Spinal cord (tissue), 10 donors: ENCODE results near the gene CREB3L1. TPM values are rescaled to one million over a fixed set of nuclear protein-coding genes. Genes with fewer than 3 reads are reported as not detected.
A peak's percentile ranks its signal among the peaks of the same experiment; 100 is the strongest.

ENCODE experiments used
- DNase-seq, 6 donors: peaks; one replicate each; pipeline versions ENCODE4 v3.0.0 to v3.0.0-alpha.2; 2013 to 2015; ENCODE audit warnings: low spot score in 6 of 6, low read depth in 4 of 6
- H3K27ac ChIP-seq: one replicate; pipeline ENCODE4 v1.5.1; 2013; ENCODE audit warnings: low read depth, low read length, control low read depth
- H3K27me3 ChIP-seq: one replicate; pipeline ENCODE4 v1.6.1; 2013; ENCODE audit warnings: low read length; ENCODE audit not compliant: control insufficient read depth, insufficient read depth
- H3K36me3 ChIP-seq: one replicate; pipeline ENCODE4 v1.6.1; 2013; ENCODE audit warnings: low read length; ENCODE audit not compliant: control insufficient read depth, insufficient read depth
- H3K4me1 ChIP-seq: one replicate; pipeline ENCODE4 v1.6.1; 2013; ENCODE audit warnings: low read length; ENCODE audit not compliant: control insufficient read depth, insufficient read depth
- H3K4me3 ChIP-seq: one replicate; pipeline ENCODE4 v1.5.1; 2013; ENCODE audit warnings: low read depth, low read length, control low read depth
- H3K9me3 ChIP-seq: one replicate; pipeline ENCODE4 v1.6.1; 2013; ENCODE audit warnings: low read length; ENCODE audit not compliant: control insufficient read depth, insufficient read depth
- WGBS: methylation state at CpG from one replicate; pipeline ENCODE4 v1.1.5; 2013; ENCODE audit warnings: missing lambda C conversion rate; ENCODE audit not compliant: insufficient coverage; 5-methylcytosine and 5-hydroxymethylcytosine counted together
- polyA plus RNA-seq, 2 donors: library from polyadenylated mRNA; unstranded; fragments of 120-200 nt; gene quantifications; one replicate each; pipeline ENCODE4 v1.2.1, GENCODE V29; 2013; ENCODE audit not compliant: insufficient read length in 2 of 2
- total RNA-seq, 2 donors: library from RNA; depleted of rRNA in 1 of 2; stranded (reverse); fragments of 120-200 nt in 1 of 2; fragments of >200 nt in 1 of 2; gene quantifications; one replicate each; pipeline versions ENCODE4 v1.2.3 to v1.2.4, GENCODE V29; 2013 to 2014
- donor health status: healthy.

Gene CREB3L1
- total and polyA plus RNA-seq, 4 donors, result 12.2 to 21.5 (median 14.0) TPM

DNA sequence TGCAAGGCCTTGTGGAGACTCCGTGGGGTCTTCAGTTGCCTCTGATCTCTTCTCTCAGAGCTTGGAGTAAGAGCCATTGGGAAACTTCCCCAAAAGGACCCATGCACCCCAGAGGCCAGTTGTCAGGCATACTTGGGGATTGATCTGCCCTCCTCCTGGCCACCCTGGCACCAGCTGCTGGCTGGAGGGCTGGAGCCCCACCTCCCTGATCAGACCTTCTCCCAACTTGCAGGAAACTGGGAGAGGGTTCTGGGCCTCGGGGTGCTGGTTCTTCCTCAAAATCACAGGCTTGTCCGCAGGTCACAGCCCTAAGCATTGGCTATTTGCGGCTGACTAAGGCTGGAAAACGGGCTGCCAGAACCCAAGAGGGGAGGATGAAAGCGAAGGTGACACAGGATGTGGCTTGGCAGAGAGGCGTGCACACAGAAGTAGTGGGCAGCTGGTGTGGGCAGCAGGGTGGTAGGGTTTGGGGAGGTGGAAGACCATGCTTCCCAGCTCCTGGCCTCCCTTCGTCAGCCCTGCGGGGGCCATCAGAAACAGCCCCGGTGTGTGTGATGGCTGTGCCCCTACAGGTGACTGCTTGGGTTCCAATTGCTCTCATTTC, 68.5 kb downstream of the CREB3L1 start:
- no peak overlapping the region for H3K27ac ChIP-seq
- H3K27me3 ChIP-seq, result no peaks in the 10 kb centered on the region
- H3K4me1 ChIP-seq, result peaks cover 34% of the 10 kb centered on the region
- 81% methylated on average over 10 of the region's 10 CpGs for WGBS
- H3K9me3 ChIP-seq, result no peaks in the 10 kb centered on the region
- no peak for DNase-seq
- H3K36me3 ChIP-seq, result peaks cover 19% of the 10 kb centered on the region
- peak overlapping the region; percentile 21 for H3K4me3 ChIP-seq

DNA sequence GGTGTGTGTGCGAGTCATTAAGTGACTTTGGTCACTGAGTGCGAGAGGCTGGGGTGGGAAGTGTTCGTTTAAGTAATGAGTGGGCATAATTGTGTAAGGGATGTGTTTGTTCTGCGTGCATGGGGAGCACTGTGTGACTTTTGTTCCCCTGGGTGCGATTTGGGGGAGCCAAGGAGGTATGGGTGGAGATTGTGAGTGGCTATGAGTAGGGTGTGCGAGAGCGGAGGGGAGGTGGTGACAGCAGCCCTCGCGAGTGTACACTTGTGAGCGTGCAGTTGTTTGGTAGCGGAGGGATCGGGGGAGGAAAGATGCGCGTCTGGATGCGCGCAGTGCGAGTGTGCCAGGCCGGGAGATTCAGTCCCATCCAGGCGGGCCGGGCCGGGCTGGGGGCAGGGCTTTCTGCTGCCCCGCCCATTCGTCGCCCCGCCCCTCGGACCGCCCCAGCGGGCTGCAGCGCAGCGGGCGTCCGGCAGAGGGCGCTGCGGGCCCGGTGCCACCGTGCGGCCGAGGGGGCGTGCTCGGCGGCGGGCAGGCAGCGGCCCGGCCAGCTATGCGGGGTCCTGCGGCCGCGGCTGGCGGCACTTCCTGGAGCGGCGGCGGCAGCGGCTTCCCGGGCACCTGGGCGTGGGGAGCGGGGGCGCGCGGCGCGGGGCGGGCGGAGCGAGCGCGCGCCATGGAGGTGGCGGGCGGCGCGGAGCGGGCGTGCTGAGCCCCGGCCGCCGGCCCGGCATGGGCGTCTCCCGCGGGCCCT, 69.6 kb downstream of the CREB3L1 start, which contains the start of gene DGKZ:
DGKZ (plus strand) TSS at position 578 of the 751 bp plus-strand sequence. CDS start 197 bp downstream, outside the sequence.
- DNase-seq, result peak; percentile 70 to 94 (median 76)
- 8% methylated on average over 80 of the region's 80 CpGs for whole genome bisulfite sequencing
- H3K9me3 ChIP-seq, result no peaks in the 10 kb centered on the region
- H3K27ac ChIP-seq, result no peak within 1 kb of the TSS
- peaks cover 41% of the 10 kb centered on the region for H3K4me1 ChIP-seq
- H3K36me3 ChIP-seq, result peaks cover 26% of the 10 kb centered on the region
- H3K27me3 ChIP-seq, result no peaks in the 10 kb centered on the region
- H3K4me3 ChIP-seq, result peak within 1 kb of the TSS; percentile 68

DNA sequence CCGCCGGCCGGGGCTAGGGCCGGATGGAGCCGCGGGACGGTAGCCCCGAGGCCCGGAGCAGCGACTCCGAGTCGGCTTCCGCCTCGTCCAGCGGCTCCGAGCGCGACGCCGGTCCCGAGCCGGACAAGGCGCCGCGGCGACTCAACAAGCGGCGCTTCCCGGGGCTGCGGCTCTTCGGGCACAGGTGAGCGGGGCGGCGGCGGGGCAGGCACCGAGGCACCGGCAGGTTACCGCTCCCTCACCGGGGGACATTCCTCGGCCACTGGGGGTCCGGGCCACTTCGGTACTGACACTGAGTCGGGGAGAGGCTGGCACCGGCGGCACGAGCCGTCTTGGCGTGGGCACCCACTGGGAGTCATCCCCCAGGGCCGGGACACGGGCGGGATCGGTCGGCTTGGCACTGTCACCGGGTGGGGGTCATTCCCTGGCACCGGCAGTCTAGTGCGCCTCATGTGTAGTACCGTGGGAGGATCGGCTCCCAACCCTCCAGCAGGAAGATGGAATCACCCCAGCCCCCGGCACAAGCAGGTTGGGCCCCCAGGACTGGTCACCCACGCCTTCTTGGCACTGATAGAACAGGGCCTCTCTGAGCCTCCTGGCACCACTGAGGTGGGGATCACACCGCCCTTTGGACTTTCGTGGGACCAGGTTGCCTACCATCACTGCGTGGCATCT, 70.3 kb downstream of the CREB3L1 start:
- 8% methylated on average over 62 of the region's 63 CpGs for WGBS

DNA sequence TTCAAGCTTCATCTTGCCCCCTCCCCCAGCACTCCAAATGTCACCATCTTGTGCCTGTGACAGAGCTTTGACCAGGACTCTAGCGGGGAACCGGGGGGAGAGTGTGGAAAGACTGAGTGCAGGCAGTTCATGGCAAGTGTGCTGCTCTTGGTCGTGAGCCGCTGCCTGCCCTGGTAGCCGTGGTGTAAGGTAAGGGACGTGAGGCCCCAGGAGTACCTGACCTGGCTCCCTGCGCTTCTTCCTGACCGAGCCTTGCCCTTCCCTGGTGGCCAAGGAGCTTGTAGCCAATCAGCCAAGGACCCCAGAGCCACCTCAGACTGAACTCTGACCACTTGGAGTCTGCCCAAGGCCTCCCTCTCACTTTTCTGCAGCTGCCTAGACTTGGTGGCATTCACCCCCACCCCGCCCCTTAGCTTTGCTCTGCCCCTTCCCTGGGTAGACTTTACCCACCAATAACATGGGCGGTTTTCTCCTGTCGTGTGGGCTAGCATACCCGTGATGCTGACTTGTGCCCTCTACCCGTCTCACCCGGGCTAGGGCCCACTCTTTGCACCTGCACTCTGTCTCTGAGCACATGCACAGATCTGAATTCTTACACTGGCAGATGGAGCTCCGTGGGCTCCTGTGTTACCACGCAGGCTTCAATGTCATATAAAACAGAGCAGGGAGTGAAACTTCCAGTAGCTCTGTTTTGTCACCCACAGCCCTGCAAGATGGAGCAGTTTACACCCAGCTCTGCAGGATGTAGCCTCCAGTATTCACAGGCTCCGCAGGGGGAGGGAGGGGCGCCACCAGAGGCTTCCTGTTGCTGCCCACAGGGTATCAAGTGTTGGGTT, 71.3 kb downstream of the CREB3L1 start:
- Histone ChIP-seq H3K4me3 (peak overlapping the region; percentile 68), H3K36me3 (peaks cover 41% of the 10 kb centered on the region), H3K27me3 (no peaks in the 10 kb centered on the region), H3K27ac (no peak overlapping the region), H3K4me1 (peaks cover 55% of the 10 kb centered on the region), H3K9me3 (no peaks in the 10 kb centered on the region)
- no peak for DNase-seq
- WGBS, result 70% methylated on average over 18 of the region's 18 CpGs

More for the DNA sequence above, 70.3 kb downstream of the CREB3L1 start:
- no peaks in the 10 kb centered on the region for H3K9me3 ChIP-seq
- peak overlapping the region; percentile 68 for H3K4me3 ChIP-seq
- no peak for DNase-seq
- H3K27ac ChIP-seq, result no peak overlapping the region
- H3K36me3 ChIP-seq, result peaks cover 33% of the 10 kb centered on the region
- H3K4me1 ChIP-seq, result peaks cover 46% of the 10 kb centered on the region
- H3K27me3 ChIP-seq, result no peaks in the 10 kb centered on the region

DNA sequence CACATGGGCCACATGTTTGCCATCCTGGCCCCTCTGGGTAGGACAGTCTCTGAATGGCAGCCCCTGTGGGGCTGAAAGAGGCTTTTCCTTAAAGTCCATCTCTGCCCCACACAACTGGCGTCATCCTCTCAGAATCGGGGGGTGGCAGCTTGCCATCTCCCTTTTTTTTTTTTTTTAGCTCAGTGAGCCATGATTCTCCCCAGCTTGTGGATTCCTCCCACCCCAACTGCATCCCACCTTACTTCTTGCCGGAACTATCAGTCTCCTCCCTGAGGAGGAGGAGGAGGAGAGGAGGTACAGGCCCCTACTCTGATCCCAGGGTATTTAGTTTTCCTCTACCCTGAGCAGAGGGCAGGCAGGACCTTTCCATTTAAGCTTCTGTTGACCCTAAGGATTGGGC, 73.2 kb downstream of the CREB3L1 start:
- Histone ChIP-seq H3K4me1 (peaks cover 56% of the 10 kb centered on the region), H3K36me3 (peaks cover 36% of the 10 kb centered on the region), H3K9me3 (no peaks in the 10 kb centered on the region), H3K27ac (no peak overlapping the region), H3K27me3 (no peaks in the 10 kb centered on the region), H3K4me3 (no peak overlapping the region)
- DNase-seq, result no peak
- WGBS, result 40% methylated on average over 2 of the region's 3 CpGs

DNA sequence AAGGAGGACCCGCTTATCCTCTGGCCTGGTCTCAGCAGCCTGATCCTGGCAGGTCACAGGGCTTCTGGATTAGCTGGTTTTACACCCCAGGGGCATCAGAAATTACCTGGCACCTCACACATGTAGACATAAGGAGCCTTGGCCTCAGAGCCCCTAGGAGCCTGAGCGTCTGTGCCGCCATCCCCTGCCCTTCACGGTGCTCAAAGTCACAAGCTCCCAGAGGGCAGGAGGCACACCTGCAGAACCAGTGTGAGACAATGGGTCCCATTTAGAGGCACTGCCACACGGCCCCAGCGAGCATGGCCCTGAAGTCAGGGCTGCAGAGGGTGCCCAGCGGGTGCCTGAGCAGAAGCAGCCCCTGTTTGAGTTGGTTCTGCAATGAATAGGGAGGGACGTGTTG, 73.7 kb downstream of the CREB3L1 start:
- WGBS, result 90% methylated on average over 7 of the region's 8 CpGs
- no peak overlapping the region for H3K4me3 ChIP-seq
- no peak for DNase-seq
- no peaks in the 10 kb centered on the region for H3K27me3 ChIP-seq
- H3K4me1 ChIP-seq, result peaks cover 52% of the 10 kb centered on the region
- H3K9me3 ChIP-seq, result no peaks in the 10 kb centered on the region
- H3K27ac ChIP-seq, result no peak overlapping the region
- peaks cover 36% of the 10 kb centered on the region for H3K36me3 ChIP-seq

DNA sequence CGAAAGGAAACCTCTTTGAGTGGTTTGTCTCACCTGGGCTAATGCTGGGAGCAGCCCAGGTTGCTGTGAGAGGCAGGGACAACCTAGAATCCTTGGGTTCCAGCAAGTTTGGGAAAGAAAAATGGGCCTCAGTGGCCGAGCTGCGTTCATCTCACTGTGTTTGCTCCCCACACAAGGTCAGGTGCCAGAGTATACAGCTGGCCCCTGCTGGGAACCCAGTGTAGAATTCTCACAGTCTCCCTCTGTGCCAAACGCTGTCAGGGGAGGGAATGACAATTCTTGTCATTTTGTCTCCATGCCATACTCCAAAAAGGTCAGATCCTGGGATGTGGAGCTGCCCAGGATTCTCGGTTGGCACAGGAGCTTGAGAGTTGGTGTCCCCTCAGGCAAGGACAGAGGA, 74.1 kb downstream of the CREB3L1 start:
- Histone ChIP-seq H3K27ac (no peak overlapping the region), H3K4me1 (peaks cover 52% of the 10 kb centered on the region), H3K27me3 (no peaks in the 10 kb centered on the region), H3K4me3 (no peak overlapping the region), H3K36me3 (peaks cover 40% of the 10 kb centered on the region), H3K9me3 (no peaks in the 10 kb centered on the region)
- DNase-seq, result no peak
- WGBS, result 65% methylated on average over 4 of the region's 5 CpGs

DNA sequence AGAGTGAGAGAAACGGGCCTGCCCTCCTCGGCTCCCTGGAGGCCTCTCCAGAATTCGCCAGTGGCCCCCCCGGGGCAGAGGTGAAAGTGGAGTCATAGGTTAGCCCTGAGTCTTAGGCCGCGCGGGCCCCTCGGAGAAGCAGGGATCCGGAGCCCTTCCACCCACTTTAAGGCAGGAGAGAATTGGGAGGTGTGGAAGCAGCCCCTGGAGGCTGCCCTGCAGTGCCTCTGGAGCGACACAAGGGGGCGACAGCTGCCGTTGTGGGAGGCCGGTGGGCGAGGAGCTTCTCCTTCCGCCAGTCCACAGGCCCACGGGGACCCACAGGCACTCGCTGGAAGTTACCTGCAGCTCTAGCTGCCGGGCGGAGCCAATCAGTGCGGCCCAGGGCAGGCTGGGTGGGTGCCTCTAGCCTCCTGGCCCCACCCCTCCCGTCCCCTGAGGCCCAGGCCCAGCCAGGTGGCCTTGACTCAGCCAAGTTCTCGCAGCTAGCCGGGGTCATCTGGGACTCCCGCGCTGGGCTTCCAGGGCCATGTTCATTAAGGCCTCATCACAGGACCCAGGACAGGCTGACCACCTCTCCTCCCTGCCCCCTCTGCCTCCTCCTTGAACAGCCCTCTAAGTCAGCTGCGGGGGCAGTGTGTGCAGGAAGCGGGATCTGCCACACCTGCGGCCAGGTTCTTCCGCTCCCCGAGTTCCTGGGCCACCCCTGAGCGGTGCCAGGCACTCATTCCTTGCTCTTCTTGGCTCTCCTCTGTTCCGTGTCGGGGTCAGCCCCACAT, 74.8 kb downstream of the CREB3L1 start:
- no peak overlapping the region for H3K4me3 ChIP-seq
- DNase-seq, result no peak
- H3K4me1 ChIP-seq, result peaks cover 48% of the 10 kb centered on the region
- H3K27me3 ChIP-seq, result no peaks in the 10 kb centered on the region
- no peak overlapping the region for H3K27ac ChIP-seq
- 52% methylated on average over 32 of the region's 33 CpGs for WGBS
- no peaks in the 10 kb centered on the region for H3K9me3 ChIP-seq
- H3K36me3 ChIP-seq, result peaks cover 40% of the 10 kb centered on the region
